Fibroblast of skin of right biceps (primary cell): ENCODE measurements around the gene ANKRD23.
A peak's percentile ranks its signal among the peaks of the same experiment; 100 is the strongest.

Experiments used
- DNase-seq: peaks from one replicate; pipeline ENCODE4 v3.0.0-alpha.2; 2013

ANKRD23 gene

DNA sequence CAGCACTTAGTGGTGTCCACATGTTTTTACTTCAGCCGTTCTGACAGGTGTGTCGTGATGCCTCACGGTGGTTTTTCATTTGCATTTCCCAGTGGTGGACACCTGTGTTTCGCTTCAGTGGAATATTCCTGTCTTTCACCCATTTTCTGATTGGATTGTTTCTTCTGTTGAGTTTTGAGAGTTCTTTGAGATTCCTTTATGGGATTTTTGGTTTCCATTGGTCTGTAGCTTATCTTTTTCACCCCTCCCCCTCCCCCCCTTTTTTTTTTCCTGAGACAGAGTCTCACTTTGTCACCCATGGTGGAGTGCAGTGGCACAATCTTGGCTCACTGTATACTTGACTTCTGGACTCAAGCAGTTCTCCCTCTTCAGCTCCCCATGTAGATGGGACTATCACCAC is 8.0 kb downstream of the ANKRD23 start:
- no peak for DNase-seq

GRCh38 chr2:96832754-96833507 is 10.9 kb downstream of the ANKRD23 start:
- peak; percentile 55 for DNase-seq

GRCh38 chr2:96832408-96832753 is 11.4 kb downstream of the ANKRD23 start:
- no peak for DNase-seq

- no peak for DNase-seq
Measured at GRCh38 chr2:96831679-96832078, 12.1 kb downstream of the ANKRD23 start.

DNA sequence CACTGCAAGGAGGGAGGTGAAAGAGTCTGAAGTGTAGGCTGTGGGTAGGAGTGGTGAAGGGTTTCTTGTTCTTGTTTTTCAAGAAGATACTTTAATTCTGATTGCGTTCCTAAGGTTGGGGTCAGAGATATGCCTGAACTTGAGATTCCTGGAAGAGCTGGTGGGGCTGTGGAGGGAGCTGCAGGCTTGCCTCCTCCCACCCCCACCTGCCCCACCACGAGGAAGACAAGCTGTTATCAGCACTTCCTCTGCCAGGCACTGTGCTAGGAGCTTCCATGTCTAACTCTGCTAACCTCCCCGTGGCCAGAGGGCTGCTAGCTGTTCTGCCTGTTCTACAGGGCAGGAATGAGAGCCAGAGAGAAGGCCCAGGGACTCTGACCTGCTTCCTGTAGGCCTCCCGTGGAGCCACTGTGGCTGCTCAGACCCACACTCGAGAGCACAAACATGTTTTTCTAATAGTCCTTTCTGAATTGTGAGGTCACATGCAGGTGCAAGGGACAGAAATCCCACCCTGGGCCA is 13.7 kb downstream of the ANKRD23 start:
- DNase-seq = no peak

GRCh38 chr2:96828874-96829273 is 14.9 kb downstream of the ANKRD23 start:
- DNase-seq = no peak

GRCh38 chr2:96828436-96828835 is 15.4 kb downstream of the ANKRD23 start:
- DNase-seq = no peak

DNA sequence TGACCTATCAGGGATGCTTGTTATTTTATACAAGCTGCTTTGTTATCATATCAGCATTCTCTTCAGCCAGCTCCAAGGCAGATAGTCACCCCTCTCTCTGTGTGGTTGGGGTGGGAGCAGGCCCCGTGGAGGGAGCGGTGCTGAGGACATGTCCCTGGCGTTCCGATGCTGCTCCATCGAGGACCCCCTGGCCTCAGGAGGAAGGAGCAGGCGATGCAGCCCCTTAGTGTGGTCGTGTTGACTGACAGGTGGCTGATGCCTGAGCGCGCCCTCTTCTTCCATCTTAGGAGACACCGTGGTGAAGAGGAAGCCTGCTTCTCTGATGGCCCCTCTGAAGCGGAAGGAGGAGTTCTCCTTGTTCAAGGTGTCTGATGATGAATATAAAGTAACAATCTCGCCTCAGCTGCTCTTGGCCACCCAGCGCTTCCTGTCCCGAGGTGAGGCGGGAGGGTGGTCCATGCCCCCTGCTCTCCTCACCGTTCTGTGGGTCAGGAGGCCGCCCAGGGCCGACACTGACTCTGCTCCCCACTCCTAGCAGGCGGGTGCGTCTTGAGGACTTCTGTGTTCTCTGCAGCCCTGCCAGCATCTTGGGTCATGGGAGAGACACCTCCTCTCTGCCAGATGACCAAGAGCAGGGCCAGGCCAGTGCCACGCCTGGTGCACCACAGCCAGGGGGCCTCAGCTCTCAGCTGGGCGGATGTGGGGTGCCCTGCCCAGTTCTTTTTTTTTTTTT is 17.1 kb downstream of the ANKRD23 start:
- DNase-seq = no peak

- DNase-seq = no peak
Measured at GRCh38 chr2:96825057-96825456, 18.8 kb downstream of the ANKRD23 start.

DNA sequence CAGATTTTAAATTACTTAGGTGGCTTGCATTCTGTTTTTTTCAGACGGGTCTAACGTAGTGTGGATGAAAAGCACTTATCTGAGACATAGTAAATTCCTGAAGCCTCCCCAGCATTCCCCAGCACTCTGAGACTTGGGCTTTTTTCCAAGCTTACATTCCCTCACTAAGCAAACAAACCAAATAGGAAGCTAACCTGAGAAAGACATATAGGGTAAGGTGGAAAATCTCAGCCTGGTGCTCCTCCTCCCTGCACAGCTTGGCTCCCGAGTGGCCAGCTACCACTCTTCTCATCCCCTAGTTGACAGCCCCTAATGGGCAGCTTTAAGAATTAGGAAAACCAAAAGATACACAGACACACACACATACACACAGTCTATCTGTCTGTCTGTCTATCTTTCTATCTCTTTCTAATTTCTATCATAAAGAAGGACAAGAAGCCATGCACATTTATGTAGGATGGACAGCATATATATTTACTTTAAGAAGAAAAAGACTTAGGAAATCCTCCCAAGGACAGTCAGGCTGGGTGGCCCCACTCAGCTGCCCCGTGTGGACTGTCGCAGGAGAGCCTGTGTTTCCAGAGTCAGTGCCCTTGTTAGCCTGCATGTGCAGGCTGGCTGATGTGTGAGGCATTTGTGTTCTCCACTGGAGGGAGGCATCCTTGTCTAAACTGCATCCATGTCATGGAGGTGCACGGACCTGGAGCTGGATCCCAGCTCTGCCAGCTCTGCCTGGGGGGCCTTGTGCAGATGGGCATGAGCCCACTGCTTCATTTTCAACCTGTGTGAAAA is 19.5 kb downstream of the ANKRD23 start:
- DNase-seq = peak; percentile 50

- no peak for DNase-seq
Measured at GRCh38 chr2:96823198-96823597, 20.6 kb downstream of the ANKRD23 start.

GRCh38 chr2:96822786-96823185 is 21.0 kb downstream of the ANKRD23 start:
- no peak for DNase-seq

- no peak for DNase-seq
Measured at GRCh38 chr2:96821113-96821675, 22.6 kb downstream of the ANKRD23 start.

DNA sequence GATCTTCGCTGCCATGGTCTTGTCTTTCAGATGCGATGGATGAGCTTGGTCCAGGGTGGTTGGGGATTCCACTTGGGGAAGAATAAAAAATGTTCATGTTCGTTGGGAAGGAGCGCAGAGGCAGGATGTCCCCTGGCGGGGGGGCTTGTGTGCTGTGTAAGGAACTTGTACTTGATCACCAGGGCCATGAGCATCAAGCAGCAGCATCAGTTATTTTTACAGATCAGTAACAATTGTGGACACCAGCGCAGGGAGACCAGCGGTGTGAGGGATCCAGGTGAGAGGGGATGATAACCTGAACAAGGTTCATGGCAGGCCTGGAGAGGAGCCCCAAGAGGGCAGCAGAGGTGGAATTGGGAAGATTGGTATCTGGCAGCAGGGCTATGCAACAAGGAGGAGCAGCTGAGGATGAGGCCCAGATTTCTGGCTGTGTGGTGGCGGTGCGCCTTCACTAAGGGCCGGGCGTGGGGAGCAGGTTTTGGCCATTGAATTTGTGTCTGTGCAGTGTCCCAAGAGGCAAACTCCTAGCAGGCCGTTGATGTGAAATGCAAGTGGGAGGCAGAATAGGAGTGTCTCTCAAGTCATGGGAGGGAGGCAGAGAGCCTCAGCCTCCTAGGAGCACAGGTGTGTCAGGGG is 23.8 kb downstream of the ANKRD23 start:
- DNase-seq = no peak

GRCh38 chr2:96819128-96819875 is 24.5 kb downstream of the ANKRD23 start:
- DNase-seq = no peak

GRCh38 chr2:96817882-96818281 is 25.9 kb downstream of the ANKRD23 start:
- DNase-seq = no peak

GRCh38 chr2:96816836-96817702 is 26.8 kb downstream of the ANKRD23 start:
- no peak for DNase-seq

- DNase-seq = peak; percentile 92
Measured at GRCh38 chr2:96816127-96816835, 27.5 kb downstream of the ANKRD23 start, which contains the start of gene CNNM3. Gene CNNM3, plus strand, starts transcription at chr2:96816268. Its CDS starts 10 bp downstream, at chr2:96816278.

- DNase-seq = no peak
Measured at GRCh38 chr2:96815326-96816126, 28.3 kb downstream of the ANKRD23 start.
